ENCODE data around the gene KRT4. TPM values are rescaled to one million over a fixed set of nuclear protein-coding genes. Genes with fewer than 3 reads are reported as not detected.

KRT4 gene
- total and polyA plus RNA-seq, 2 donors (not counting 3 experiments of a cell fraction or from before 2014, with no cell fraction given) = not detected

DNA sequence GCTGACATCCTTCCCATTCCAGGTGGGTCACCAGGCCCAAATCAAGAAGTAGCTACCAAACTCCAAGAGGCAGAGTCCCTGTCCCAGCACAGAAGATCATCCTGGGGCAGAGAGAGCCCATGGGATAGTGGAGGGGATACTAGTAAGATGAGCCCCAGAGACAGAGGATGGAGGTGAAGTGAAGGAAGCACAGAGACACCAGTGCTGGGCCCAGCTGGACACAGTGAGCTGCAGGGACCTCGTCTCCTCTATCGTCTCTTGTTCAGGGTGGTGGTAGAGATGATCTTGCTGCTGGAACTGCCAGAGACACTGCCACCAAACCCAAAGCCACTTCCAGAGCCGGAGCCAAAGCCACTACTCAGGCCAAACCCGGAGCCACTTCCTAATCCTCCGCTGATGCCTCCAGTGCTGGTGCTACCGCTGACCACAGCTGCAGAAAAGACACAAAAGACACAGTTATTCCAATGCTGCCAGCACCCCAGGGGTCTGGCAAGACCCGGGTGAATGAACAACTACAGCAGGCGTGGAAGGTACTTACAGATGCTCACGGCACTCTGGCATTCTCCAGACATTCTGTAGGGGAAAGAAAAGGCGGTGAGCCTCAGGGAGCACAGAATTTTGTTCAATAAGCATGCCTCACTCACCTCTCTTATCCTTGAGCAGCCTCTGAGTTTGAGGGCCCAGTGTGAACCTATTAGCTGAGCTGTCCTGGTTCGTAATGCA is 6.9 kb downstream of the KRT4 start:
- no peak overlapping the region for H3K4me2 ChIP-seq (ENCODE audit: insufficient read depth, low read length)
- H4K20me1 ChIP-seq (replicated peaks; ENCODE audit: control insufficient read depth, extremely low read depth, insufficient read depth, low read length) = no peaks in the 10 kb centered on the region
- H3K4me3 ChIP-seq (replicated peaks in 1 of 3; ENCODE audit: insufficient read depth in 1 of 3, low read depth in 1 of 3, low read length in 3 of 3) = no peak overlapping the region
- no peak for FAIRE-seq
- no peak for DNase-seq (ENCODE audit: low read depth, low spot score)
- TF ChIP-seq FOS (IDR thresholded peaks at IDR 0.05; ENCODE audit: borderline replicate concordance, insufficient read depth, low read length) (no peak), MYC (IDR thresholded peaks at IDR 0.05; ENCODE audit: low read depth, low read length) (no peak), GATA2 (IDR thresholded peaks at IDR 0.05; ENCODE audit: insufficient read depth, insufficient read length, low read depth, low read length) (no peak), JUN (IDR thresholded peaks at IDR 0.05; ENCODE audit: borderline replicate concordance, insufficient read depth, insufficient read length, low read depth) (no peak)
- no TSS peak for BruUV-seq (replicated peaks)
- dilution Hi-C loops (cut with MboI; ENCODE audit: extremely low pct_ligation_motif_present, low sequenced_read_pairs) (no loop called here), intact Hi-C loops (cut with micrococcal nuclease) (no loop called here)
- H3K4me1 ChIP-seq (ENCODE audit: control insufficient read depth, extremely low read depth, insufficient read depth, low read length) = no peaks in the 10 kb centered on the region
- H3K36me3 ChIP-seq (ENCODE audit: control insufficient read depth in 2 of 2, extremely low read depth in 1 of 2, insufficient read depth in 2 of 2, low read length in 2 of 2) = no peaks in the 10 kb centered on the region
- H2AFZ ChIP-seq (ENCODE audit: low read depth, low read length) = no peak overlapping the region
- no peak overlapping the region for H3K9ac ChIP-seq (replicated peaks; ENCODE audit: extremely low read depth, insufficient read depth, low read length)
- no peak overlapping the region for H3K27ac ChIP-seq (ENCODE audit: insufficient read depth, low read depth, low read length)
- POLR2A ChIA-PET = no interaction called here
- no peaks in the 10 kb centered on the region for H3K9me1 ChIP-seq (replicated peaks; ENCODE audit: control insufficient read depth, extremely low read depth, insufficient read depth, low read length)
- no peaks in the 10 kb centered on the region for H3K9me3 ChIP-seq (replicated peaks; ENCODE audit: control insufficient read depth, insufficient read depth, low read length)
- no peaks in the 10 kb centered on the region for H3K27me3 ChIP-seq (ENCODE audit: control insufficient read depth in 2 of 2, insufficient read depth in 2 of 2, low read length in 2 of 2)
- CTCF ChIA-PET = interaction anchor here (1.6 kb wide), 1 partner anchor 528 kb away, joined by 5 read pairs; no protein-coding TSS in a partner anchor
- H3K79me2 ChIP-seq (ENCODE audit: control insufficient read depth, insufficient read depth, low read length) = no peaks in the 10 kb centered on the region

DNA sequence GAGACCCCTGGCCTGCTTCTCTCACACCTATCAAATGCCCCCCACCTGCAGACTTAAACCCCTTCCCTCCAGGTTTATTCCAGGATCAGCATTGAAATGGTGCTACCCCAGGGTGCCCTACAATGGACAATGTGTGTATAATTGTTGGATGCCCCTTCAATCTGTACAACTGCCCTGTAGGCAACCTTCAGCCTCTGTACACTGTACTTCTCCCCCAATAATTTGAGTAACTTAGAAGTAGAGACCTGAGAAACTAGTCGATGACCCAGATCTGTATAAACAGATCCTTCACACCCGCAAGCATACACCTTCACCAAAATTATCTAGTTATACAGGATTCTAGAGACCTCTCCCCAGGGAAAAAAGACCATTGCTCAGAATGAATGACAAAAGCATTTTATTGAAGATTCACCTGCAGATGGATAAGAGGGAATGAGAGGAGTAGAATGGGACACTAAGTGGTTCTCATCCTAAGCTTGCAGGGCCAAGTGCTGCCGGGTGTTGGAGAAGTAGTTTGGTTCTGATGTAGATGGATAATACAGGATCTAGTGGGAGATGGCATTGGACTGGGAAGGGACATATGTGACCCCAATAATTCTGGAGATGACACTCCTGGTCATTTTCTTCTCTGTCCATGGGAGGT is 7.6 kb downstream of the KRT4 start:
- no peak for FAIRE-seq
- Histone ChIP-seq H3K27me3 (ENCODE audit: control insufficient read depth in 2 of 2, insufficient read depth in 2 of 2, low read length in 2 of 2) (peaks cover 0 to 5% of the 10 kb centered on the region in 2 experiments), H3K4me1 (ENCODE audit: control insufficient read depth, extremely low read depth, insufficient read depth, low read length) (no peaks in the 10 kb centered on the region), H3K9me3 (replicated peaks; ENCODE audit: control insufficient read depth, insufficient read depth, low read length) (no peaks in the 10 kb centered on the region), H3K9me1 (replicated peaks; ENCODE audit: control insufficient read depth, extremely low read depth, insufficient read depth, low read length) (no peaks in the 10 kb centered on the region), H3K36me3 (ENCODE audit: control insufficient read depth in 2 of 2, extremely low read depth in 1 of 2, insufficient read depth in 2 of 2, low read length in 2 of 2) (no peaks in the 10 kb centered on the region), H3K4me3 (replicated peaks in 1 of 3; ENCODE audit: insufficient read depth in 1 of 3, low read depth in 1 of 3, low read length in 3 of 3) (no peak overlapping the region), H3K9ac (replicated peaks; ENCODE audit: extremely low read depth, insufficient read depth, low read length) (no peak overlapping the region), H3K79me2 (ENCODE audit: control insufficient read depth, insufficient read depth, low read length) (no peaks in the 10 kb centered on the region), H2AFZ (ENCODE audit: low read depth, low read length) (no peak overlapping the region), H3K4me2 (ENCODE audit: insufficient read depth, low read length) (no peak overlapping the region), H4K20me1 (replicated peaks; ENCODE audit: control insufficient read depth, extremely low read depth, insufficient read depth, low read length) (no peaks in the 10 kb centered on the region), H3K27ac (ENCODE audit: insufficient read depth, low read depth, low read length) (no peak overlapping the region)
- intact Hi-C loops (cut with micrococcal nuclease) = no loop called here
- ChIA-PET CTCF (no interaction called here), POLR2A (no interaction called here)
- no peak for DNase-seq (ENCODE audit: low read depth, low spot score)
- TF ChIP-seq, protein P1, sequence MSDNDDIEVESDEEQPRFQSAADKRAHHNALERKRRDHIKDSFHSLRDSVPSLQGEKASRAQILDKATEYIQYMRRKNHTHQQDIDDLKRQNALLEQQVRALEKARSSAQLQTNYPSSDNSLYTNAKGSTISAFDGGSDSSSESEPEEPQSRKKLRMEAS (IDR thresholded peaks at IDR 0.05; ENCODE audit: insufficient read depth, insufficient read length) = no peak
- TF ChIP-seq JUN (IDR thresholded peaks at IDR 0.05; ENCODE audit: borderline replicate concordance, insufficient read depth, insufficient read length, low read depth) (no peak), EZH2 (IDR thresholded peaks at IDR 0.05; ENCODE audit: borderline replicate concordance, low read depth, low read length, severe bottlenecking) (no peak), GATA2 (IDR thresholded peaks at IDR 0.05; ENCODE audit: insufficient read depth, insufficient read length, low read depth, low read length) (no peak), MYC (IDR thresholded peaks at IDR 0.05; ENCODE audit: low read depth, low read length) (no peak), FOS (IDR thresholded peaks at IDR 0.05; ENCODE audit: borderline replicate concordance, insufficient read depth, low read length) (no peak), POLR2A (IDR thresholded peaks at IDR 0.05; ENCODE audit: low read depth, low read length) (no peak), POLR2AphosphoS5 (IDR thresholded peaks at IDR 0.05; ENCODE audit: insufficient read depth, low read depth, low read length) (no peak)
- TF ChIP-seq, protein P2, sequence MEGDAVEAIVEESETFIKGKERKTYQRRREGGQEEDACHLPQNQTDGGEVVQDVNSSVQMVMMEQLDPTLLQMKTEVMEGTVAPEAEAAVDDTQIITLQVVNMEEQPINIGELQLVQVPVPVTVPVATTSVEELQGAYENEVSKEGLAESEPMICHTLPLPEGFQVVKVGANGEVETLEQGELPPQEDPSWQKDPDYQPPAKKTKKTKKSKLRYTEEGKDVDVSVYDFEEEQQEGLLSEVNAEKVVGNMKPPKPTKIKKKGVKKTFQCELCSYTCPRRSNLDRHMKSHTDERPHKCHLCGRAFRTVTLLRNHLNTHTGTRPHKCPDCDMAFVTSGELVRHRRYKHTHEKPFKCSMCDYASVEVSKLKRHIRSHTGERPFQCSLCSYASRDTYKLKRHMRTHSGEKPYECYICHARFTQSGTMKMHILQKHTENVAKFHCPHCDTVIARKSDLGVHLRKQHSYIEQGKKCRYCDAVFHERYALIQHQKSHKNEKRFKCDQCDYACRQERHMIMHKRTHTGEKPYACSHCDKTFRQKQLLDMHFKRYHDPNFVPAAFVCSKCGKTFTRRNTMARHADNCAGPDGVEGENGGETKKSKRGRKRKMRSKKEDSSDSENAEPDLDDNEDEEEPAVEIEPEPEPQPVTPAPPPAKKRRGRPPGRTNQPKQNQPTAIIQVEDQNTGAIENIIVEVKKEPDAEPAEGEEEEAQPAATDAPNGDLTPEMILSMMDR (IDR thresholded peaks at IDR 0.05; ENCODE audit: extremely low read depth in 1 of 2, insufficient read depth in 1 of 2, low read depth in 1 of 2, low read length in 2 of 2) = no peak
- no TSS peak for BruUV-seq (replicated peaks)
- dilution Hi-C loops (cut with MboI; ENCODE audit: extremely low pct_ligation_motif_present, low sequenced_read_pairs) = no loop called here
